CD4-positive, alpha-beta T cell treated with Interleukin-15 for 1 hour (primary cell): ENCODE data around the gene CLEC12A.
"Not testable (repeated sequence)": the region's sequence is repeated elsewhere in the genome, so short reads cannot be mapped to it uniquely, and the experiment has no call there.

ENCODE experiments used
- DNase-seq: peaks from one replicate; pipeline ENCODE4 v3.0.0-alpha.2; 2020

CLEC12A gene

GRCh38 chr12:9973949-9974348 is 2.7 kb downstream of the CLEC12A start:
- no peak for DNase-seq

DNA sequence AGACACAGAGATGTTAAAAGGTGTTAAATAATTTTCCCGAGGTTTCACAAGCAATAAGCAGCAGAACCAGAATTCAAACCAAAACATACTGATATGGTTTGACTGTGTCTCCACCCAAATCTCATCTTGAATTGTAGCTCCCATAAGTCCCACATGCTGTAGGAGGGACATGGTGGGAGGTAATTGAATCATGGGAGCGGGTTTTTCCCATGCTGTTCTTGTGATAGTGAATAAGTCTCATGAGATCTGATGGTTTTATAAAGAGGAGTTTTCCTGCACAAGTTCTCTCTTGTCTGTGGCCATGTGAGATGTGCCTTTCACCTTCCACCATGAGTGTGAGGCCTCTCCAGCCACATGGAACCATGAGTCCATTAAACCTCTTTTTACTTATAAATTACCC is 3.5 kb downstream of the CLEC12A start:
- DNase-seq: not testable (repeated sequence)

- no peak for DNase-seq
These were observed 4.4 kb downstream of the CLEC12A start for GRCh38 chr12:9975614-9976013.

DNA sequence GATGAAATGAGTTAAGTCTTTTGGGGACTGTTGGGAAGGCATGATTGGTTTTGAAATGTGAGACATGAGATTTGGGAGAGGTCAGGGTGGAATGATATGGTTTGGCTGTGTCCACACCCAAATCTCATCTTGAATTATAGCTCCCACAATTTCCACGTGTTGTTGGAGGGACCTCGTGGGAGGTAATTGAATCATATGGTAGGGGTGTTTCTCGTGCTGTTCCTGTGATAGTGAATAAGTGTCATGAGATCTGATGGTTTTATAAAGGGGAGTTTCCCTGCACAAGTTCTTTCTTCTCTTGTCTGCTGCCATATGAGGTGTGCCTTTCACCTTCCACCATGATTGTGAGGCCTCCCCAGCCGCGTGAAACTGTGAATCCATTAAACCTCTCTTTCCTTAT is 5.4 kb downstream of the CLEC12A start:
- DNase-seq: not testable (repeated sequence)

DNA sequence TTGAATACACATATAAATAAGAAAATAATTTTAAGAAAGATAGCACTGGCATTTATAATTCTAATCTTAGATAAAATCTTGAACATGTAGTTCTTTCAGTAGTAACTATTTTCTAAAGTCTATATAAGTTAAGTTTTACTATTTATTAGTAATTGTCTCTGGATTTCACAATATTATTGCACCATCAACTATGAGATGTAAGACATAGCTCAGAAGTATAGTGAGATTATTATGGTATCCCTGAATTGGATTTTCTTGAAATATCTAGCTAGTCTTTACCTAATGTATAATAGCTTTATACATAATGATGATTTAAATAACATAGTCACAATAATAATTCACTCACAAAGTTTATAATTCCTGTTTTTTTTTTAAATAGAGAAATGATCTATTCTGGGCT is 6.7 kb downstream of the CLEC12A start:
- DNase-seq: no peak

GRCh38 chr12:9980126-9980525 is 8.9 kb downstream of the CLEC12A start:
- DNase-seq: no peak

DNA sequence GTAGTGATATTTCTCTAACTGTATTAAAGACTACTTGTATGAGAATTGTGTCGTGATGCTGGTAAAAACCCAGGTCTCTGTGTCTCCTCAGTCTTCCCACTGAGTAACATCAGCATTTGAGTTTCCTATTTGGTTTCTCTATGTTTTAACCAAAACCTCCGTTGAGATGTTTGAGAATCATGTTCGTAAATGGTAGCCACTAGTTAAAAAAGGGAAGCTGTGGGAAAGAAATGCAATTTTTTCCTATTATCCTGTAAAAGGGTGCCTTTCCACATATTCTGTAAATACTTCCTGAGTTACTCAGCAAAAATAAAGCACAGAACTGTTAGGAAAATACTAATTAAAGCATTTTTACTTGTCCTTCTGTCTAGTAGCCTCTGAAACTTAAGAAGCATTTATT is 20.7 kb downstream of the CLEC12A start:
- DNase-seq: no peak

DNA sequence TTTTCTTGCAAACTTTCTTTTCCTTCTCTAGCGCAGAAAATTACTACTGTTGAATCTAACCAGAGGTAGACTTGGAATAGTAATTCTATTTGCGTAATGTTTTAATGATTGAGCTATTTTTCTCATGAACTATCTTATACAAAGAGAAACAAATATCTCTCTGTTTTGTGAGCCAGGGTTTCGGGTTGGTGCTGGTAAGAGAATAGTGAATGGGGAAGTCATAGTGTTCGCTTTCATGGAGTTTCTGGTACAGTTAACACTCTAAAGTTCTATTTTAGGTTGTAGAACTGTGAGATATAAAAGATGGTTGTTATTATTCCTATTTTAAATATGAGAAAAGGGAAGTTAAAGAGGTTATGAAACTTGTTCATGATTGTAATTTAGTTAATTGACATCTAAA is 21.1 kb downstream of the CLEC12A start:
- DNase-seq: no peak

GRCh38 chr12:9999016-9999415 is 27.8 kb downstream of the CLEC12A start, which contains the start of gene CLEC1B:
Gene CLEC1B (minus strand): TSS chr12:9999121. CDS start chr12:9999100, 21 bp downstream.
- no peak for DNase-seq

- DNase-seq: no peak
These were observed 30.1 kb downstream of the CLEC12A start for GRCh38 chr12:10001171-10001776.

- DNase-seq: no peak
These were observed 41.6 kb downstream of the CLEC12A start for GRCh38 chr12:10012630-10013330.

DNA sequence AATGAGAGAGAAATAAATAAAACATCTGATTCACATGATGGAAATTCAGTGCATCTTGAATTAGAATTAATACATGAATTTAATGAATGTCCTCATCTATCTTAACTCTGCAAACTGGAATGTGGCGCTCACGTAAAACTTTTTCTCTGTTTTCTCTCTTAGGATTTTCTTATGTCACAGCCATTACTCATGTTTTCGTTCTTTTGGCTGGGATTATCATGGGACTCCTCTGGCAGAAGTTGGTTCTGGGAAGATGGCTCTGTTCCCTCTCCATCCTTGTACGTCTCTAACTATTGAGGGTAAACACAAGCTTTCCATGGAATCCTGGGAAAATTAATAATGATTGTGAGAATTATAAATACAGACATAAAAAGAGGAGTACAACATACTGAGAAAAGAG is 44.2 kb downstream of the CLEC12A start:
- no peak for DNase-seq

- DNase-seq: no peak
These were observed 45.7 kb downstream of the CLEC12A start for GRCh38 chr12:10016881-10017280.

GRCh38 chr12:10018386-10018785 is 47.2 kb downstream of the CLEC12A start:
- DNase-seq: no peak

DNA sequence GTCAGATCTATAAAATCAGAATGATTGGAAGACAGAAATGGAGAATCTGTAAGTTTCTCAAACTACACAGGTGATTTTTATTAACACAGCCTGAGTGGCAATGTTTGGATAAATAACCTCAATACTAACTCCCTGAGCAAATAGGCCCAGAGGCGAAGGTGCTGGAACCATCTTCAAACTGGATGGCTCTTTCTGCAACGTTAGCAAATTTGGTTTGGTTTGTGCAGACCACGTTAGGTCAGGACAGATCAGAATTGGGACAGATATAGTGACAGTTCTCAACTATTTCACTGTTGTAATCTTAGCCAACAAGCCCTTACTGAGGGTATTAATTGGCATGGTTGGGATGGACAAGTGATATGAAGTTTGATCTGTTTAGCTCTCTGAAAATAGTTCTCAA is 50.1 kb downstream of the CLEC12A start:
- DNase-seq: no peak

- no peak for DNase-seq
These were observed 54.0 kb downstream of the CLEC12A start for GRCh38 chr12:10025236-10025635.

DNA sequence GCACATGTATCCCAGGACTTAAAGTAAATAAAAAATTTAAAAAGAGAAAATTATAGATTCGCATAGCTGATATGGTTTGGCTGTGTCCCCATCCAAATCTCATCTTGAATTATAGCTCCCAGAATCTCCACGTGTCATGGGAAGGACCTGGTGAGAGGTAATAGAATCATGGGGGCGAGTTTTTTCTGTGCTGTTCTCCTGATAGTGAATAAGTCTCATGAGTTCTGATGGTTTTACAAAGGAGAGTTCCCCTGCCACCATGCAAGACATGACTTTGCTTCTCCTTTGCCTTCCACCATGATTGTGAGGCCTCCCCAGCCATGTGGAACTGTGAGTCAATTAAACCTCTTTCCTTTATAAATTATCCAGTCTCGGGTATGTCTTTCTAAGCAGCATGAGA is 55.5 kb downstream of the CLEC12A start:
- DNase-seq: not testable (repeated sequence)

GRCh38 chr12:10027311-10027710 is 56.1 kb downstream of the CLEC12A start:
- DNase-seq: no peak

GRCh38 chr12:10027721-10028120 is 56.5 kb downstream of the CLEC12A start:
- DNase-seq: peak; percentile 52

GRCh38 chr12:10030446-10030845 is 59.2 kb downstream of the CLEC12A start, which contains the start of gene CLEC9A:
Gene CLEC9A (plus strand): TSS chr12:10030682. CDS start chr12:10052688, 22,006 bp downstream.
- no peak for DNase-seq

DNA sequence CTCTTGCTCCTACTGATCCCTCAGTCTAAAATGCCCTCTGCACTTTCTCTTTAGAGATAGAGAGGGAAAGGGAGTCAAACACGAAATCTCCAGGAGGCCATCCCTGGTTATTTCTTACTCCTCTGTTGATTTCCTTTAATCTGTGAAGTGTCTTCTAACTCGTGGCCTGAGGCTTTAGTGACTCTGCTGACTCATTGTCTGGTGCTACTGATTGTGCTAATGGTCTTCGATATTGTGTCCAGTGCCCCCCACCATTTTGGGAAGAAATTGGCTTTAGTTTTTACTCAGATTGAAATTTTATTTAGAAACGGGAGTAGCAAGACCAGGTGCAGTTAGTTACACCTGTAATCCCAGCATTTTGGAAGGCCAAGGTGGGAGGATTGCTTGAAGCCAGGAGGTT is 60.1 kb downstream of the CLEC12A start:
- DNase-seq: no peak

- no peak for DNase-seq
These were observed 60.6 kb downstream of the CLEC12A start for GRCh38 chr12:10031771-10032175.

DNA sequence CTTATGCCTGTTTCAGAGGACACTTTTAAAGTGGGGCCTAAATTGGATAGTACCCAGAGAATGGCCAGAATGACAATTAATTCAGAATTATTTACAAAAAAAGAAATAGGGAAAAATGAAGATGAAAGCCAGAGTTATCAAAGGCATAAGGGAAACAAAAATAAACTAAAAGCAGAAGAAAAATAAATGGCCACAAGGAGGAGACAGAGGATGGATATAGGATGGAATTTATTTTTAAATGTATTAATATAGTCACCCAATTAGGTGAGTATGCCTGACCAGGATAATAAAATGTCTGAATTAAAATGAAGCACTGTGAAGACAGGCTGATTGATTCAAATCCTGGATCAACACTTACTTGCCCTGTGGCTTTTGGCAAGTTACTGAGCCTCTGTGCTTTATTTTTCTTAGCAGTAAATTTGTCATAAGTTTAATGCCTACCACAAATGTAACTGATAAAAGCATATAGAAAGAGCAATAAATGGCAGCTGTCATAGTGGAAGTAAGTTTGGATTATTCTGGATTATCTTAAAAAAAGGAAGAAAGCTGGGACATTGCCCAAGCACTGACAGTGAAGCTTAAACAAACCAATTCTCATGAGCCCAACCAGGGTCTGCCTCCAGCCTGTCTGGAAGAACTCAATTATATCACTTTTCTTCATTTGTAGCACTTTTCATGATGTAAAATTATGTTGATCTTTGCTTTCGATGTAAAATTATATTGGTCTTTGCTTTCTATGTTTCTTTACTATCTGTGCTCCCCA is 62.8 kb downstream of the CLEC12A start:
- no peak for DNase-seq
